GM18870 (cell line): ENCODE data around the gene ATXN7L1.

Experiments used
- ATAC-seq: cut with Tn5 transposase; IDR thresholded peaks from one replicate; pipeline ENCODE4 v1.9.1; 2021; ENCODE audit warnings: moderate library complexity; ENCODE audit not compliant: unreplicated experiment

ATXN7L1 gene

GRCh38 chr7:105830405-105831301 lies 45.7 kb downstream of the ATXN7L1 start:
- no peak for ATAC-seq

GRCh38 chr7:105829681-105830322 lies 46.6 kb downstream of the ATXN7L1 start:
- no peak for ATAC-seq

- no peak for ATAC-seq
Measured at GRCh38 chr7:105828141-105828540, 48.3 kb downstream of the ATXN7L1 start.

GRCh38 chr7:105827151-105827875 lies 49.1 kb downstream of the ATXN7L1 start:
- no peak for ATAC-seq

- ATAC-seq = no peak
Measured at GRCh38 chr7:105826143-105826542, 50.3 kb downstream of the ATXN7L1 start.

- no peak for ATAC-seq
Measured at GRCh38 chr7:105825371-105825770, 51.0 kb downstream of the ATXN7L1 start.

GRCh38 chr7:105822806-105823205 lies 53.6 kb downstream of the ATXN7L1 start:
- no peak for ATAC-seq

- ATAC-seq = no peak
Measured at GRCh38 chr7:105821527-105821926, 54.9 kb downstream of the ATXN7L1 start.

GRCh38 chr7:105820363-105821066 lies 55.9 kb downstream of the ATXN7L1 start:
- ATAC-seq = no peak

- ATAC-seq = no peak
Measured at GRCh38 chr7:105819559-105819958, 56.8 kb downstream of the ATXN7L1 start.

- ATAC-seq = no peak
Measured at GRCh38 chr7:105816954-105817615, 59.3 kb downstream of the ATXN7L1 start.

GRCh38 chr7:105816266-105816843 lies 60.0 kb downstream of the ATXN7L1 start:
- no peak for ATAC-seq

GRCh38 chr7:105815576-105815975 lies 60.8 kb downstream of the ATXN7L1 start:
- no peak for ATAC-seq

- ATAC-seq = no peak
Measured at GRCh38 chr7:105814481-105814880, 61.9 kb downstream of the ATXN7L1 start.

GRCh38 chr7:105811189-105811847 lies 65.1 kb downstream of the ATXN7L1 start:
- no peak for ATAC-seq

GRCh38 chr7:105810556-105810955 lies 65.8 kb downstream of the ATXN7L1 start:
- no peak for ATAC-seq

GRCh38 chr7:105808703-105809590 lies 67.5 kb downstream of the ATXN7L1 start:
- ATAC-seq = peak; percentile 99

GRCh38 chr7:105808209-105808608 lies 68.2 kb downstream of the ATXN7L1 start:
- no peak for ATAC-seq

GRCh38 chr7:105807448-105807762 lies 69.0 kb downstream of the ATXN7L1 start:
- ATAC-seq = no peak
